GM04504 (cell line): ENCODE results near the gene ITPK1.

Experiments
- DNase-seq: peaks from one replicate; pipeline ENCODE4 v3.0.0-alpha.2; 2012; ENCODE audit warnings: low read depth

The ITPK1 gene

GRCh38 chr14:93044556-93044955 is 71.2 kb downstream of the ITPK1 start:
- no peak for DNase-seq

GRCh38 chr14:93044121-93044520 is 71.6 kb downstream of the ITPK1 start:
- no peak for DNase-seq

- DNase-seq = peak; percentile 10
Observed at GRCh38 chr14:93042968-93043940, 72.5 kb downstream of the ITPK1 start.

GRCh38 chr14:93041830-93042229 is 73.9 kb downstream of the ITPK1 start:
- DNase-seq = no peak

GRCh38 chr14:93040982-93041381 is 74.7 kb downstream of the ITPK1 start:
- no peak for DNase-seq

- DNase-seq = no peak
Observed at GRCh38 chr14:93040443-93040842, 75.3 kb downstream of the ITPK1 start.

- no peak for DNase-seq
Observed at GRCh38 chr14:93039649-93040315, 75.9 kb downstream of the ITPK1 start.

- DNase-seq = no peak
Observed at GRCh38 chr14:93037351-93037750, 78.4 kb downstream of the ITPK1 start.

- DNase-seq = no peak
Observed at GRCh38 chr14:93036652-93037345, 78.9 kb downstream of the ITPK1 start.

GRCh38 chr14:93035917-93036651 is 79.6 kb downstream of the ITPK1 start:
- no peak for DNase-seq

GRCh38 chr14:93035585-93035916 is 80.2 kb downstream of the ITPK1 start:
- no peak for DNase-seq

- DNase-seq = no peak
Observed at GRCh38 chr14:93034671-93034994, 81.1 kb downstream of the ITPK1 start.

GRCh38 chr14:93033983-93034670 is 81.6 kb downstream of the ITPK1 start:
- no peak for DNase-seq

- DNase-seq = no peak
Observed at GRCh38 chr14:93033084-93033982, 82.4 kb downstream of the ITPK1 start.

GRCh38 chr14:93032421-93032936 is 83.2 kb downstream of the ITPK1 start:
- peak; percentile 9 for DNase-seq

GRCh38 chr14:93031505-93032315 is 84.0 kb downstream of the ITPK1 start:
- DNase-seq = no peak

GRCh38 chr14:93030761-93031160 is 85.0 kb downstream of the ITPK1 start:
- DNase-seq = no peak

GRCh38 chr14:93029911-93030508 is 85.7 kb downstream of the ITPK1 start:
- no peak for DNase-seq

- no peak for DNase-seq
Observed at GRCh38 chr14:93029417-93029816, 86.3 kb downstream of the ITPK1 start.
